Islet of Langerhans (tissue), 1 donor: ENCODE data around the gene PMF1.
"Not testable (repeated sequence)": the region's sequence is repeated elsewhere in the genome, so short reads cannot be mapped to it uniquely, and the experiment has no call there.

Experiments
- FAIRE-seq: peaks from one replicate; lab custom pipeline; 2011; peaks lifted over from hg19 to GRCh38; lab: Jason Lieb, UNC

The PMF1 gene, protein sequence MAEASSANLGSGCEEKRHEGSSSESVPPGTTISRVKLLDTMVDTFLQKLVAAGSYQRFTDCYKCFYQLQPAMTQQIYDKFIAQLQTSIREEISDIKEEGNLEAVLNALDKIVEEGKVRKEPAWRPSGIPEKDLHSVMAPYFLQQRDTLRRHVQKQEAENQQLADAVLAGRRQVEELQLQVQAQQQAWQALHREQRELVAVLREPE

DNA sequence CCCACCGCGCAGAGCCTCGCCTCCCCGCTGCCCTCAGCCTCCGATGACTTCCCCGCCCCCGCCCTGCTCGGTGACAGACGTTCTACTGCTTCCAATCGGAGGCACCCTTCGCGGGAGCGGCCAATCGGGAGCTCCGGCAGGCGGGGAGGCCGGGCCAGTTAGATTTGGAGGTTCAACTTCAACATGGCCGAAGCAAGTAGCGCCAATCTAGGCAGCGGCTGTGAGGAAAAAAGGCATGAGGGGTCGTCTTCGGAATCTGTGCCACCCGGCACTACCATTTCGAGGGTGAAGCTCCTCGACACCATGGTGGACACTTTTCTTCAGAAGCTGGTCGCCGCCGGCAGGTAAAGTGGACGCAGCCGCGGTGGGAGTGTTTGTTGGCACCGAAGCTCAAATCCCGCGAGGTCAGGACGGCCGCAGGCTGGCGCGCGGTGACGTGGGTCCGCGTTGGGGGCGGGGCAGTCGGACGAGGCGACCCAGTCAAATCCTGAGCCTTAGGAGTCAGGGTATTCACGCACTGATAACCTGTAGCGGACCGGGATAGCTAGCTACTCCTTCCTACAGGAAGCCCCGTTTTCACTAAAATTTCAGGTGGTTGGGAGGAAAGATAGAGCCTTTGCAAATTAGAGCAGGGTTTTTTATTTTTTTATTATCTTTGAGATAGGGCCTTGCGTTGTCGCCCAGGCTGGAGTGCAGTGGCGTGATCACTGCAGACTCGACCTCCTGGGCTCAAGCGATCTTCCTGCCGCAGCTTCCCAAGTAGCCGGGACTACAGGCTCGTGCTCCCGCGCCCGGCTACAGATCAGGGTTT, at the start of gene PMF1:
PMF1 (plus strand) TSS at position 175 of the 811 bp plus-strand sequence; CDS start at position 184, 9 bp downstream.
- no peak for FAIRE-seq

DNA sequence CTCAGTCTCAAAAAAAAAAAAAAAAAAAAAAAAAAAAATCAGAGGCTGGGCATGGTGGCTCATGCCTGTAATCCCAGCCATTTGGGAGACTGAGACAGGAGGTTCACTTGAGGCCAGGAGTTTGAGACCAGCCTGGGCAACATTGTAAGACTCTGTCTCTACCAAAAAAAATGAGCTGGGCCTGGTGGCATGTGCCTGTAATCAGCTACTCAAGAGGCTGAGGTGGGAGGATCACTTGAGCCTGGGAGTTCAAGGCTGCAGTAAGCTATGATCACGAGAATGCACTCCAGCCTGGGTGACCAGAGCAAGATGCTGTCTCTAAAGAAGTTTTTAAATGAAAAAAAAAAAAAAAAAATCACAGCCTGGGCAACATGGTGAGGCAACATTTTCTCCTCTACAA, 49.1 kb upstream of the PMF1 start:
- no peak for FAIRE-seq

DNA sequence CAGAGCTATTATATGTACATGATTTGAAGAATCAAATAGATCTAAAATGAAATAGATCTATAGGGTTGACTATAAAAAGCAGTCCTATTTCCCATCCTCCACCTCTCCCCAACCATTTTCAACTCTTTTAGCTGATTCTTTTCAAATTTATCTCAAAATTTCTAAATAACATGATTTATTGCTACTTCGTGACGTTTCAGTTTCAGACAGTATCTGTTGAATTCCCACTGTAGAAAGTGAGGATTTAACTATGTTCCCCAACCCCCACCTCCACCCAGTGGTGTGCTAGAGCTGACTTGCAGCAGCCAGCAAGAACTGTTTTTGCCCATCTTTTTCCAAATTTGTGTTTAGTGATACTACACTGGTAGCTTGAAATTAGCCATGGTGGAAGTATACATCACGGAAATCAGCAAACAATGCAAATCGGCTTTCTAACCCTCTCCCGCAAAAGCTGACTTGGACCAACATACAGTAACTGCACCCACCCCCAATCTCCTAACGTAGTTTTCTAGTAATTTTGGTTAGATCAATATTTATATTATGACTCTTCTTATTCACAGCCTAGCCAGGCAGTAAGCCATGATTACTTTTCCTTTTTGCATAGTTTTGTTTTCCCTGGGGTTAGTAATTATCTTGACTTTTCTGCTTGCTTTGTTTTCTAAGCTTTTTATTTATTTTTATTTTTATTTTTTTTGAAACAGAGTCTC, 48.5 kb upstream of the PMF1 start:
- no peak for FAIRE-seq

DNA sequence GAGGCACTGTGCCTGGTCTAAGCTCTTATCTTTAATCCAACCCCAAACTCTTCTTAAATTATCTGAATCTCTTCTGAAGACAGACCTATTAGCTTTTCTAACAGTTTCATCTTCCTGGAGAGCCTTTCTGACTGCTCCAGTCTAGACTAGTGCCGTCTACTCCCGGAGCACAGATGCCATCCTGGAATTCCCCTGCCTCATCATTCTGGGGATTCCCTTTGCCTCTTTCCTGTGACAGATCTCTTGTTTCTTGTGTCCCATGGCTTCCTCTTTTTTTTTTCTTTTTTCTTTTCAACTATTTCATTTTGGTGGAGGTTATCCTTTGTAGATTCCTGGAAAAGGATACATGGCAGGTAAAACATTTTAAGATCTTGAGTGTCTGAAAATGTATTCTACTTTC, 47.7 kb upstream of the PMF1 start:
- no peak for FAIRE-seq

DNA sequence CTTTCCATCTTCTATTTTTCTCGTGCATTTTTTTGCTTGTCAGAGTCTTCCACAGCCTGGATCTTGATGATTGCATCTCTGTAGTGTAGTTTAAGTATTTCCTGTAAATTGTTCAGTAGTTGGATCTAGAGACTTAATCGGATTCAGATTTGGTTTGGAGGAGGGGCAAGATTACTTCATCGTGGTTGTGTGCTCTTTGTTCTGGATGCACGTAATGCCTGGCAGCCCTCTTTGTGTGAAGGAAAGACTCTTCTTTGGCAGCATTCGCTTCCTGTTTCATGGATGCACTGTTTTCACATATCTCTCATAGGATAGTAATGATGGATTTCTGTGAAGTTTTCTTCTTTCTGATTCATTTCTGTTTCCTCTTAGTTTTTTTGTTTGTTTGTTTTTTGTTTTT, 45.3 kb upstream of the PMF1 start:
- no peak for FAIRE-seq

DNA sequence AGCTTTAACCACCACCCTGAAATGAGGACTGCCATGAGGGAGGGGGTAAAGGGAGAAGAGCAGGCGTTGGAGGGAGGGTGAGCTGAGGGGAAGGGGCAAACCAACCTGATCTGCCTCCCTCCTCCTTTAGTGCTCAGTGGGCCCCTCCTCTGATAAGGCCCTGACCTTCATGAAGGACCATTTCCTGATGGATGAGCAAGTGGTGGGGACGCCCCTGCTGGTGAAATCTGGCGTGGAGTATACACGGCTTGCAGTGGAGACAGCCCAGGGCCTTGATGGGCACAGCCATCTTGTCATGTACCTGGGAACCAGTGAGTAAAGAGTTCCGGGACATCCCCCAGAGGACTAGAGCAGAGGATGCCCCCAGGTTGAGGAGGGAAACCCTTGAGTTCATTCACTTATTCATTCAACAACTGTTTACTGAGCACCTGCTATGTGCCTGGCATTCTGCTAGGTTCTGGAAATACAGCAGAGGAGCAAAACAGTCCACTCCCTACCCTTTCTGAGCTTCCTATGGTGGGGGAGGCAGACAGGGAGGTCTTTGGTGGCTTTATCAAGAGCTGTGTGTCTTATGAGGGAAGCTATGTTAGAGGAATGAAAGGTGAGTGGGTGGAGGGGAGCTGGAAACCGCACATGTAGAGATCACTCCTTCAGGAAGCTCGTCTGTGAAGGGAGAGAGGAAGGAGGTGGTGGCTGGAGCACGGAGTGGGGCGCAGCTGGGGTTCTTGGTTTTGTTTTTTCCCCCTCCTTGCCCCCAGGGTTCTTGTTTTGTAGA, 39.9 kb upstream of the PMF1 start:
- no peak for FAIRE-seq

DNA sequence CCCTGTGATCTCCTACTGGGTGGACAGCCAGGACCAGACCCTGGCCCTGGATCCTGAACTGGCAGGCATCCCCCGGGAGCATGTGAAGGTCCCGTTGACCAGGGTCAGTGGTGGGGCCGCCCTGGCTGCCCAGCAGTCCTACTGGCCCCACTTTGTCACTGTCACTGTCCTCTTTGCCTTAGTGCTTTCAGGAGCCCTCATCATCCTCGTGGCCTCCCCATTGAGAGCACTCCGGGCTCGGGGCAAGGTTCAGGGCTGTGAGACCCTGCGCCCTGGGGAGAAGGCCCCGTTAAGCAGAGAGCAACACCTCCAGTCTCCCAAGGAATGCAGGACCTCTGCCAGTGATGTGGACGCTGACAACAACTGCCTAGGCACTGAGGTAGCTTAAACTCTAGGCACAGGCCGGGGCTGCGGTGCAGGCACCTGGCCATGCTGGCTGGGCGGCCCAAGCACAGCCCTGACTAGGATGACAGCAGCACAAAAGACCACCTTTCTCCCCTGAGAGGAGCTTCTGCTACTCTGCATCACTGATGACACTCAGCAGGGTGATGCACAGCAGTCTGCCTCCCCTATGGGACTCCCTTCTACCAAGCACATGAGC, 36.1 kb upstream of the PMF1 start:
- FAIRE-seq, result no peak

DNA sequence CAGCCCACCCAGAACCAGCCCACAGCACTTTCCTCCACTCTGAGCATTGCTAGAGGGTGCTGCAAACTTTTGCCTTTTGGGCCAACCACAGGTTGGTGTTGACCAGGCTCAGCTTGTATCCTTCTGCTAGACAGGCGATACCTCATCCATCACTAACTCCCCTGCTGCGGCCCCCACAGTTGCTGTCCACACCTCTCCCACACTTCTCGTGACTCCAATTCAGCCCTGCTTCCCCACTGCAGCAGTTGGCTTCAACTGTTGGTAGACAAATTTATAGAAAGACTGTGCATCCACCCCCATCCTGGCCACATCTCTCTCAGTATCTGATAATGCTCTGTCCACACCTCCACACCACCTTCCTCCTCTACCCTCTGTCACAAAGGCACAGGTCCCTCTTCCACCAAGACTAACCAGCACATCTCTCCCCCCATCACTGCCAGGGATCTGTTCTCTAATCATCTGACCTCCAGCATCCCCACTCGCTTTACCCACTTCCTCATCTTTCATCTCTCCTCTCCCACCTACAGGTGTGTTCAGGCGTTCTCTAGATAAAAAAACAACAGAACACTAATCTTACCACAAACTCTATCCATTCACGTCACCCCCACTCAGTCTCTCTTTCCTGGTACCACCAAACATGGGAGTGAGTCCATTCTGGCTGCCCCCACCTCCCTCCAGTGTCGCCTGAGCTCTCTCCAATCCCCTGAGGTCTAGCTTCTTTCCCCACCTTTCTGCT, 34.7 kb upstream of the PMF1 start:
- no peak for FAIRE-seq

DNA sequence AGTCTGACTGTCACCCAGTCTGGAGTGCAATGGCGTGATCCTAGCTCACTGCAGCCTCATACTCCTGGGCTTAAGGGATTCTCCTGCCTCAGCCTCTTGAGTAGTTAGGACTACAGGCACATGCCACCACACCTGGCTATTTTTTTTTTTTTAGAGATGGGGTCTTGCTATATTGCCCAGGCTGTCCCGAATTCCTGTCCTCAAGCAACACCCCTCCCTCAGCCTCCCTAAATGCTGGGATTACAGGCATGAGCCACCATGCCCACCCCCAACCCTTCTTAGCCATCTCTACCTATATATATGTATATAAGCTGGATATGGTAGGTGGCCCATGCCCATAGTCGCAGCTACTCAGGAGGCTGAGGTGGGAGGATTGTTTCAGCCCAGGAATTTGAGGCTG, 32.3 kb upstream of the PMF1 start:
- no peak for FAIRE-seq

DNA sequence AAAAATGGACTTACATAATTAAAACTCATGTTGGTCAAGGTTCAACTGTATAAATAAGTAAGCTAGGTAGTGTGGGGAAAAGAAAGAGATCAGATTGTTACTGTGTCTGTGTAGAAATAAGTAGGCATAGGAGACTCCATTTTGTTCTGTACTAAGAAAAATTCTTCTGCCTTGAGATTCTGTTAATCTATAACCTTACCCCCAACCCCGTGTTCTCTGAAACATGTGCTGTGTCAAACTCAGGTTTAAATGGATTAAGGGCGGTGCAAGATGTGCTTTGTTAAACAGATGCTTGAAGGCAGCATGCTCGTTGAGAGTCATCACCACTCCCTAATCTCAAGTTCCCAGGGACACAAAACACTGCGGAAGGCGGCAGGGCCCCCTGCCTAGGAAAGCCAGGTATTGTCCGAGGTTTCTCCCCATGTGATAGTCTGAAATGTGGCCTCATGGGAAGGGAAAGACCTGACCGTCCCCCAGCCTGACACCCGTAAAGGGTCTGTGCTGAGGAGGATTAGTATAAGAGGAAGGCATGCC, 31.3 kb upstream of the PMF1 start:
- not testable (repeated sequence) for FAIRE-seq

DNA sequence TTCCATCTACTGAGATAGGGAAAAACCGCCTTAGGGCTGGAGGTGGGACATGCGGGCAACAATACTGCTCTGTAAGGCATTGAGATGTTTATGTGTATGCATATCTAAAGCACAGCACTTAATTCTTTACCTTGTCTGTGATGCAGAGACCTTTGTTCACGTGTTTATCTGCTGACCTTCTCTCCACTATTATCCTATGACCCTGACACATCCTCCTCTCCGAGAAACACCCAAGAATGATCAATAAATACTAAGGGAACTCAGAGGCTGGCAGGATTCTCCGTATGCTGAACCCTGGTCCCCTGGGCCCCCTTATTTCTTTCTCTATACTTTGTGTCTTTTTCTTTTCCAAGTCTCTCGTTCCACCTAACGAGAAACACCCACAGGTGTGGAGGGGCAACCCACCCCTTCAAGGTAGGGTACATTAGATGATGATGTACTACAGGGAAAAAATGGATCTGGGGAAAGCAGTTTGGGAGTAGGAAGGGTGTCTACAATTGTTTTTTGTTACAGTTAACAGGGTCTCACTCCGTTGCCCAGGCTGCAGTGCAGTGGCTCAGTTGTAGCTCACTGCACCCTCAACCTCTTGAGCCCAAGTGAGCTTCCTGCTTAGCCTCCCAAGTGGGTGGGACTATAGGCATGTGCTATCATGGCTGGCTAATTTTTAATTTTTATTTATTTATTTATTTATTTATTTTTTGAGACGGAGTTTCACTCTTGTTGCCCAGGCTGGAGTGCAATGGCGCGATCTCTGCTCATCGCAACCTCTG, 30.6 kb upstream of the PMF1 start:
- not testable (repeated sequence) for FAIRE-seq

DNA sequence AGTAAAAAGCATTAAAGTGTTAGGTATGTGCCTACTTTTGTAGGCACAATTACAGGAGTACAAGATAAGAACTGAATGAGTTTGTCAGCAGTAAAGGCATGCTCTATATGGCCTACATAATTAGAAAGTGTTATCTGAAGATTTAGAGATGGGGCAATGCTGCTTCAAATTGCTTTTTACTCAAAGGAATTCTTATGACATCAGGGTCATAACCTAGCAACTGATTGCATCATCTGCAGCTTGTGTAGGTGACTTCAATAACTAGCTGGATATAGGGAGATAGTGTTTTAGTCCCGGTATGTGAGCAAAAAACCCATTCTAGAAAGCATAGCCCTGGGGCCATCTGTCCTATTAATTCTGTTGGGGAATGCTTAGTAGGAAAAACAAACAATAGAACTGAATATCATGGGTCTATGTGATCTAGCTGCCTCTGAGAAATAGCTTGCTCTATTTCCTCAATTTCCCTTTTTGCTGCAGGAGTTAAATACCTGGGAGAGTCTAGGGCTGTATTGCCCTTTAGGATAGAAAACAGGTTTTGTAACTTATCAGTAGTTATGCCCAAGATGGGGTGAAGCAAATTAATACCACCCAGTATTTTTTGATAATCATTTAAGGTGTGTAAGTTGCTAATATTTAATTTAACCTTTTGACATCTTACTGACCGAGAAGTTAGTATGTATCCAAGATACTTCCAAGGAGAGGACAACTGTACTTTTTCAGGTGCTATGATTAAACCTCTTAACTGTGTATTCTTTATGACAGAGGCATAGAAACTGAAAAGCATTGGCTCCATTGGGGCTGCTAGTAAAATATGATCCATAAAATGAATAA, 26.2 kb upstream of the PMF1 start:
- FAIRE-seq, result not testable (repeated sequence)

DNA sequence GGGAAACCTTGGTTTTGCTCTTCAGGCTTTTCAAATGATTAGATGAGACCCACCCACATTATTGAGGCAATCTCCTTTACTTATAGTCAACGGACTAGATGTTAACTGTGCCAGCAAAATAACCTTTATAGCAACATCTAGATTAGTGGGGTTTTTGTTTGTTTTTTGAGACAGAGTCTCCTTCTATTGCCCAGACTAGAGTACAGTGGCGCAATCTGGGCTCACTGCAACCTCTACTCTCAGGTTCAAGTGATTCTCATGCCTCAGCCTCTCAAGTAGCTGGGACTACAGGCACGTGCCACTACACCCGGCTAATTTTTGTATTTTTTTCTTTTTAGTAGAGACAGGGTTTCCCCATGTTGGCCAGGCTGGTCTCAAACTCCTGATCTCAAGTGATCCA, 22.5 kb upstream of the PMF1 start:
- not testable (repeated sequence) for FAIRE-seq

DNA sequence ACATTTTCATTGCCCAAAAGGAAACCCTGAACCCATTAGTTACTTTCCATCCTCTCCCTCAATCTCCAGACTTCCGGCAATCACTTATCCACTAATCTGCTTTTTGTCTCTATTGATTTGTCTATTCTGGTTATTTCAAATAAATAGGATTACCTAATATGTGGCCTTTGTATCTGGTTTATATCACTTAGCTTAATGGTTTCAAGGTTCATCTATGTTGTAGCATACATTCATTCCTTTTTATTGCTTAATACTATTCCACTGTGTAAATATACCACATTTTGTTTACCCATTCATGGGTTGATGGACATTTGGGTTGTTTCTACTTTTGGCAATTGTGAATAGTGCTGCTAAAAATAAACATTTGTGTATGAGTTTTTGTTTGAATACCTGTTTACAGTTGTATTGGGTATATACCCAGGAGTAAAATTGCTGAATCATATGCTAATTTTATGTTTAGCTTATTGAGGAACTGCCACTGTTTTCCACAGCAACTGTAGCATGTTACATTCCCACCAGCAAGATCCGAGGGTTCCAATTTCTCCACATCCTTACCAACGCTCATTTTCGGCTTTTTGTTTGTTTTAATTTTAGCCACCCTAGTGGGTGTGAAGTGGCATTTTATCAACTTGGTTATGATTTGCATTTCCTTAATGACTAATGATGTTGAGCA, 21.4 kb upstream of the PMF1 start:
- FAIRE-seq, result no peak

DNA sequence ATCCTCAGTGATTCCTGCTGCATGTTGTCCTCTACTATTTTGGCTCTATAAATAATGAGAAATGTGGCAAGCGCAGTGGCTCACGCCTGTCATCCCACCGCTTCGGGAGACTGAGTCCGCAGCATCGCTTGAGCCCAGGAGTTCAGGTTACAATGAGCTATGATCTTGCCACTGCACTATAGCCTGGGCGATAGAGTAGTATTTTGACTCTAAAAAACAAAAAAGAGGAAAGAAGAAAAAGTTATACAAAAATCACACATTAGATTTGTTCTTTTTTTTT, 19.7 kb upstream of the PMF1 start:
- FAIRE-seq, result no peak

DNA sequence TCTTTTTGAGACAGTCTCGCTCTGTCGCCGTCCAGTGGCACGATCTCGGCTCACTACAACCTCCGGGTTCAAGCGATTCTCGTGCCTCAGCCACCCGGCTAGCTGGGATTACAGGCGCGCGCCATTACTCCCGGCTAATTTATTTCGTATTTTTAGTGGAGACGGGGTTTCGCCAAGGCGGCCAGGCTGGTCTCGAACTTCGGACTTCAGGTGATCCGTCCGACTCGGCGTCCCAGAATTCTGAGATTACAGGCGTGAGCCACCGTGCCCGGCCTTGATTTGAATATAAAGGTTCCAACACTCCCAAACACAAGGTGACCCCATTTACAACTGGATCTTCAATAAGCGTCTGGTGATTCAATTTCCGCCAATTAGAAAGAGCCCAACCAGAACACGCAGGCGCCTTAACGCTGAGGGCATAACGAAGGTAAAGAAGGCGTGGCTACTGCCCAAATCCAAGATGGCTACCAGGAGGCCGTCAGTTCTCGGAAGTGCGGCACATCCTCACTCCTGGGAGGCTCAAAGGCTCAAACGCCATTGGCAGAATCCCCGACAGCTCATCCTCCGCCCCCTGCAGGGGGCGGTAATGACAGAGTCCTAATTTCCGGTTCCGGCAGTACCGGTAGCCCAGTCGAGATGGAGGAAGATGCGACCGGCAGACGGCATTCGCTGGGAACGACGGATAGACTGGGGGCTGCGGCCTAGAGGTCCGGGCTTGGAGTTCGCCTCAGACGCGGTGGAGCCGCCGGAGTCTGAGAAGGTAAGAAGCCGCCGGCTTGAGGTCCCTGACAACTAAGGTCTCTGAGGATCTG, 19.1 kb upstream of the PMF1 start, which contains the start of gene SLC25A44:
SLC25A44 (plus strand) TSS at position 617 of the 812 bp plus-strand sequence. CDS start 5,744 bp downstream, outside the sequence.
- FAIRE-seq, result peak; percentile 97

DNA sequence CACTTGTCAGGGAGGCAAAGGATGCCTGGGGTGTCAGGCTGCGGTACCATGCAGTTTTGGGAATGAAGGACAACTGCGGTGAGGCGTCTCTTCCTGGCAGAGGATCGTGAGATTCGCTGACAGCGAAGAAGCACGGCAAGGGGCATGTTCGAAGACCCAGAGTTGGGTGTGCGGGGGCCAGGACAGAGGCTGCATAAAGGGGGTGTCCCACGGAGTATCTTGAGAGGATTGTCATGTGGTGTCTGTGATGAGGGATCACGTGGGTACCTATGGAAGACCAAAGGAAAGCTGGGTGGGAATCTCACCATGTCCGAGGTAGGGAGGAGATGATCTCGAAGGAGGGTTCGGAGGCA, 18.5 kb upstream of the PMF1 start:
- no peak for FAIRE-seq

DNA sequence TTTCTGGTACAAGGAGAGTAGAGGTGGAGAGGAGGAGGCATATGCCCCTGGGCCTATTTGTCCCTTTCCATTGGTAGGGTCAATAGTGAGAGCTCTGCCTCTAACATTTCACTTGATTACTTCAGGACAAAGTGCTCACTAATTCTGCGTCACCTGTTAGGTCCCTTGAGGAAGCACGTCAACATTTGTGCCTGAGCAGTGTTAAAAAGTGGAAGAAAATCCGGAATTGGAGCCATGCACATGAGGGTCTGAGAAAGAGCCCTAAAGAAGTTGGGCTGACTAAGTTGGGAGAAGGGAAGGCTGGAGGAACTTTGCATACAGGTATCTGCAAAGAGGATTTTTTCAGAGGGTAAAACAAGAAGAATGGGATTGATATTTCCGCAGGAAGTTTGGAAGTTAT, 17.0 kb upstream of the PMF1 start:
- no peak for FAIRE-seq
